Cardiac muscle cell (in vitro differentiated cells and primary cell): Measurements from ENCODE around the gene PACS1. TPM values are rescaled to one million over a fixed set of nuclear protein-coding genes. Genes with fewer than 3 reads are reported as not detected.

ENCODE experiments used
- DNase-seq, 2 donors: peaks; one replicate each; pipeline versions ENCODE4 v3.0.0 to v3.0.0-alpha.2; 2010 to 2017; ENCODE audit warnings: low read depth in 1 of 2, low spot score in 1 of 2
- H3K27ac ChIP-seq: fragments of 200-600 bp; sonication (generic); 2 replicates; pipeline ENCODE4 v1.5.1; 2016
- H3K27me3 ChIP-seq: fragments of 200-600 bp; sonication (generic); 2 replicates; pipeline ENCODE4 v1.6.0; 2016; ENCODE audit warnings: control low read depth
- H3K36me3 ChIP-seq: fragments of 200-600 bp; sonication (generic); 2 replicates; pipeline ENCODE4 v1.5.1; 2016; ENCODE audit warnings: control low read depth
- H3K4me1 ChIP-seq: fragments of 200-600 bp; sonication (generic); 2 replicates; pipeline ENCODE4 v1.8.1; 2017; ENCODE audit warnings: low read depth, mild to moderate bottlenecking, mixed run types
- H3K4me3 ChIP-seq: fragments of 200-600 bp; sonication (generic); 2 replicates; pipeline ENCODE4 v1.5.1; 2016; ENCODE audit warnings: mild to moderate bottlenecking
- H3K9me3 ChIP-seq: fragments of 200-600 bp; sonication (generic); 2 replicates; pipeline ENCODE4 v1.5.1; 2017; ENCODE audit warnings: low read depth, mild to moderate bottlenecking, control low read depth
- polyA plus RNA-seq: library from polyadenylated mRNA; unstranded; fragments of >200 nt; fragmentation: Nextera tagmentation; extraction: Ambion mirVana; gene quantifications from 2 replicates; pipeline ENCODE4 v1.2.1, GENCODE V29; 2016
- total RNA-seq: library from RNA; depleted of rRNA; stranded (reverse); fragments of >200 nt; gene quantifications from 2 replicates; pipeline ENCODE4 v1.2.3, GENCODE V29; 2016
- TF ChIP-seq, protein P1 (sequence below): IDR thresholded peaks from 2 replicates; pipeline ENCODE4 v1.5.1; 2012; ENCODE audit warnings: low read depth, mild to moderate bottlenecking, low read length

The PACS1 gene
- total and polyA plus RNA-seq, 2 experiments from 2014 or later: 61.6 to 62.1 TPM

DNA sequence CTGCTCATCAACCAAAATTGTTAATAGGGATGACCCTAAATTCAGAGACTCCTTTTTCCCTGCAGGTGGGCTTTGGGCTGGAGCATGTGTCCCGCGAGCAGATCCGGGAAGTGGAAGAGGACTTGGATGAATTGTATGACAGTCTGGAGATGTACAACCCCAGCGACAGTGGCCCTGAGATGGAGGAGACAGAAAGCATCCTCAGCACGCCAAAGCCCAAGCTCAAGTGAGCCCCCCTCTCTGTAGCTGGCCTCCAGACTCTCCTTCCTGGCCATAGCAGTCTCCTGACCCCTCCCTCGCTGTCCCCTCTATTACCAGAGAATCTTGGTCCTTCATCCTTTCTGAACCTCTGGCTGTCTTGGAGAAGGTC lies 150.5 kb downstream of the PACS1 start:
- Histone ChIP-seq H3K4me3 (no peak overlapping the region), H3K36me3 (peaks cover 30% of the 10 kb centered on the region), H3K27me3 (no peaks in the 10 kb centered on the region), H3K9me3 (no peaks in the 10 kb centered on the region), H3K27ac (no peak overlapping the region), H3K4me1 (no peaks in the 10 kb centered on the region)
- DNase-seq: no peak
- TF ChIP-seq, protein P1, sequence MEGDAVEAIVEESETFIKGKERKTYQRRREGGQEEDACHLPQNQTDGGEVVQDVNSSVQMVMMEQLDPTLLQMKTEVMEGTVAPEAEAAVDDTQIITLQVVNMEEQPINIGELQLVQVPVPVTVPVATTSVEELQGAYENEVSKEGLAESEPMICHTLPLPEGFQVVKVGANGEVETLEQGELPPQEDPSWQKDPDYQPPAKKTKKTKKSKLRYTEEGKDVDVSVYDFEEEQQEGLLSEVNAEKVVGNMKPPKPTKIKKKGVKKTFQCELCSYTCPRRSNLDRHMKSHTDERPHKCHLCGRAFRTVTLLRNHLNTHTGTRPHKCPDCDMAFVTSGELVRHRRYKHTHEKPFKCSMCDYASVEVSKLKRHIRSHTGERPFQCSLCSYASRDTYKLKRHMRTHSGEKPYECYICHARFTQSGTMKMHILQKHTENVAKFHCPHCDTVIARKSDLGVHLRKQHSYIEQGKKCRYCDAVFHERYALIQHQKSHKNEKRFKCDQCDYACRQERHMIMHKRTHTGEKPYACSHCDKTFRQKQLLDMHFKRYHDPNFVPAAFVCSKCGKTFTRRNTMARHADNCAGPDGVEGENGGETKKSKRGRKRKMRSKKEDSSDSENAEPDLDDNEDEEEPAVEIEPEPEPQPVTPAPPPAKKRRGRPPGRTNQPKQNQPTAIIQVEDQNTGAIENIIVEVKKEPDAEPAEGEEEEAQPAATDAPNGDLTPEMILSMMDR: no peak

DNA sequence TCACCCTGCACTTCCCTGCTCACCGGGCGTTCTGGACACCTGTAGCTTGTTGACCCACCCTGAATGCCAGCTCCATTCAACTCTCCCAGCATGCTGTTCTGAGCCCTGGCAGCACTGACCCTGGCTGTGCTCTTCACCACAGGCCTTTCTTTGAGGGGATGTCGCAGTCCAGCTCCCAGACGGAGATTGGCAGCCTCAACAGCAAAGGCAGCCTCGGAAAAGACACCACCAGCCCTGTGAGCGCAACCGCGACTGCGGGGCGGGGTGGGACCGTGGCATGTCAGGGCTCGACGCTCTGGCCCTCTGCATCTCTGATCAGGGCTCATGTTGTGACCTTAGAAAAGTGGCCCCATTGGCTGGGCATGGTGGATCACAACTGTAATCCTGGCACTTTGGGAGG lies 150.9 kb downstream of the PACS1 start:
- H3K27me3 ChIP-seq: no peaks in the 10 kb centered on the region
- peaks cover 29% of the 10 kb centered on the region for H3K36me3 ChIP-seq
- DNase-seq: no peak
- H3K4me1 ChIP-seq: no peaks in the 10 kb centered on the region
- H3K4me3 ChIP-seq: no peak overlapping the region
- no peak overlapping the region for H3K27ac ChIP-seq
- TF ChIP-seq, protein P1: no peak
- H3K9me3 ChIP-seq: no peaks in the 10 kb centered on the region

DNA sequence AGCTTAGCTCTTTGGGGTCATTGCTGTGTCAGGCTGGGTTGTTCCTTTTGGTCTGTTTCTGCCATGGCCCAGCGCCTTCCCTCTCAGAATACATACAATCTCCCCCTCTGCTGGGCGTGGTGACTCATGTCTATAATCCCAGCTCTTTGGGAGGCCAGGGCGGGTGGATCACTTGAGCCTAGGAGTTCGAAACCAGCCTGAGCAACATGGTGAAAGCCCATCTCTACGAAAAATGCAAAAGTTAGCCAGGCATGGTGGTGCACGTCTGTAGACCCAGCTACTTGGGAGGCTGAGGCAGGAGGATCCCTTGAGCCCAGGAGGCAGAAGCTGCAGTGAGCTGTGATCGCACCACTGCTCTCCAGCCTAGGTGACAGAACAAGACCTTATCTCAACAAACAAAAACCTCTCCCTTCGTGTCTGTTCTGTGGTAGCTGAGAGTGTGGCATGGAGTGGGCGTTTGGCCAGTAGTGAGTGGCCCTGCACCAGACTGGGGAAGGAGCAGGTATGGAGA lies 151.7 kb downstream of the PACS1 start:
- peaks cover 21% of the 10 kb centered on the region for H3K36me3 ChIP-seq
- DNase-seq: no peak
- H3K4me1 ChIP-seq: no peaks in the 10 kb centered on the region
- TF ChIP-seq, protein P1: no peak
- no peaks in the 10 kb centered on the region for H3K27me3 ChIP-seq
- H3K27ac ChIP-seq: no peak overlapping the region
- H3K4me3 ChIP-seq: no peak overlapping the region
- no peaks in the 10 kb centered on the region for H3K9me3 ChIP-seq

DNA sequence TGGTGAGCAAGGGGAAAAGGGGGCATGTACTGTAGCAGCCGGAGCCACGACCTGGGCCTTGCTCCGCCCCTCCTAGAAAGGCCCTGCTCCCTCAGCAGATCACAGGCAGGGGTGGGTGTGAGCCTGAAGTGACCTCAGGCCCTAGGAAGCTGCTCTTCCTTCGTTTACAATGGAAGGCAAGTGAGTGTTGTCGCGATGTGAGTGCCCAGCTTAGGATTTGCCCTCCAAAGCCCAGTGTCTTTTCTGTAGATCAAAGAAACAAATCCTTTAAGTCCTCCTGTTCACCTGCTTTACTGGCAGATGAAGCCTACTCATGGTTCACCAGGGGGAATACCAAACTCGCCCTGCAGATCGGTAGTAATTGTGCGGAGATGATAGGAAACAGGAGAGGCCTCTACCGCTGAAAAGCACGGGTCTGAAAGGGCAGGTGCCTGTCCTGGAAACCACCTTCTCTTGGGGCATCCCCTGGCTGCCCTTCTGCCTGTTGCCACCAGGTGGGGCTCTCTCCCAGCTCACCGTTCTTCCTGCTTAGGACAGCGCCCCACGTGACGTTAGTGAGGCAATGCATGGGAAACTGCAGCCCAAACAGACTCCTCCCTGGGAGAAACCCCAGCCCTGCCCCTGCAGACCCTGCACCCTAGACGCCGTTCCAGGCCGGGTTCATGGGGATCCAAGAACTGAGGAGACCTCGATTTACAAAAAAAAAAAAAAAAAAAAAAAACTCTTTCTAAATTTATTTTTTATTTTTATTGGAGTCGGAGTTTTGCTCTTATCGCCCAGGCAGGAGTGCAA lies 152.5 kb downstream of the PACS1 start:
- no peak overlapping the region for H3K27ac ChIP-seq
- DNase-seq: peak; percentile 92 to 93
- no peaks in the 10 kb centered on the region for H3K27me3 ChIP-seq
- H3K9me3 ChIP-seq: no peaks in the 10 kb centered on the region
- H3K36me3 ChIP-seq: peaks cover 16% of the 10 kb centered on the region
- TF ChIP-seq, protein P1: peak; percentile 100
- H3K4me3 ChIP-seq: no peak overlapping the region
- H3K4me1 ChIP-seq: no peaks in the 10 kb centered on the region

DNA sequence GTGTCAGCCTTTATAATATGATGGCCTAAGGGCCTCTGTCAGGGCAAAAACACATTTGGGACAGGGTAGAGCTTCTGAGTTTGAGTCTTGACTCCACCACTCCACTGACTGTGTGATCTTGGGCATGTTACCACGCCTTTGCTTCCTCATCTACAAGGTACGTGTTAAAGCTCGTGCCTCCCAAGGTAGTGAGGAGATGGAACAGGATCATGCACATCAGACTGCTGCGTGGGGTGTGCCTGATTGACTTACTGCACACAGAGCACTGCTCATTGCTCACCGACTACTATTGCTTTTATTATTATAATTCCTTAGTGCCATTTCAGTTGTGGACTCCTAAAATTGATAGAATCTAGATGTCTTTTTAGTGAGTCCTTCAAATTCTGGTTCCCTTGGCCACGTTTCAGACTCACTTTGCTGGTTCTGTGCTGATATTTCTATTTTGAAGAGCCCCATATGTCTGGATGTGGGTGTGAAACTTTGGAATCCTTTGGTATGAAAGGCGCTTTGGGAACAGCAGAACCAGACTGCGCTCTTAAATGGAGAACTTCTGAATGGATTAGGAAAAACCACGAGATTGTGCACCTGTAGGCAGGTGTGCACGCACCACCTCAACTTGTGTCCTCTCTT lies 154.3 kb downstream of the PACS1 start:
- H3K36me3 ChIP-seq: peaks cover 15% of the 10 kb centered on the region
- DNase-seq: no peak
- H3K9me3 ChIP-seq: no peaks in the 10 kb centered on the region
- TF ChIP-seq, protein P1: no peak
- H3K4me1 ChIP-seq: no peaks in the 10 kb centered on the region
- no peak overlapping the region for H3K4me3 ChIP-seq
- H3K27me3 ChIP-seq: no peaks in the 10 kb centered on the region
- no peak overlapping the region for H3K27ac ChIP-seq
